IPS-15b (cell line): Measurements from ENCODE around the gene NDUFS5.

Experiments used
- H3K27me3 ChIP-seq: one replicate; pipeline ENCODE4 v1.6.1; 2013; ENCODE audit warnings: low read length; ENCODE audit not compliant: control insufficient read depth, insufficient read depth
- H3K36me3 ChIP-seq: one replicate; pipeline ENCODE4 v1.6.1; 2013; ENCODE audit warnings: low read length; ENCODE audit not compliant: control insufficient read depth, insufficient read depth
- H3K4me1 ChIP-seq: one replicate; pipeline ENCODE4 v1.6.1; 2013; ENCODE audit warnings: mild to moderate bottlenecking, low read length; ENCODE audit not compliant: control insufficient read depth, insufficient read depth
- H3K4me3 ChIP-seq: one replicate; pipeline ENCODE4 v1.5.1; 2013; ENCODE audit warnings: low read depth, low read length
- H3K9ac ChIP-seq: one replicate; pipeline ENCODE4 v1.6.1; 2013; ENCODE audit warnings: low read depth, mild to moderate bottlenecking, low read length
- H3K9me3 ChIP-seq: one replicate; pipeline ENCODE4 v1.6.1; 2013; ENCODE audit warnings: mild to moderate bottlenecking, low read length; ENCODE audit not compliant: control insufficient read depth, insufficient read depth

The NDUFS5 gene

GRCh38 chr1:39021426-39021825 lies 4.7 kb upstream of the NDUFS5 start:
- Histone ChIP-seq H3K9ac (no peak overlapping the region), H3K4me1 (peaks cover 10% of the 10 kb centered on the region), H3K9me3 (no peaks in the 10 kb centered on the region), H3K27me3 (no peaks in the 10 kb centered on the region), H3K36me3 (no peaks in the 10 kb centered on the region), H3K4me3 (no peak overlapping the region)

GRCh38 chr1:39023140-39023539 lies 3.0 kb upstream of the NDUFS5 start:
- no peaks in the 10 kb centered on the region for H3K27me3 ChIP-seq
- H3K9ac ChIP-seq = no peak overlapping the region
- H3K4me1 ChIP-seq = no peaks in the 10 kb centered on the region
- H3K36me3 ChIP-seq = no peaks in the 10 kb centered on the region
- H3K9me3 ChIP-seq = no peaks in the 10 kb centered on the region
- no peak overlapping the region for H3K4me3 ChIP-seq

GRCh38 chr1:39026866-39027507 lies 837 bp downstream of the NDUFS5 start:
- H3K4me1 ChIP-seq = no peaks in the 10 kb centered on the region
- H3K27me3 ChIP-seq = no peaks in the 10 kb centered on the region
- H3K36me3 ChIP-seq = peaks cover 3% of the 10 kb centered on the region
- H3K9ac ChIP-seq = peak overlapping the region; percentile 94
- H3K9me3 ChIP-seq = no peaks in the 10 kb centered on the region
- H3K4me3 ChIP-seq = peak overlapping the region; percentile 69

GRCh38 chr1:39034114-39034654 lies 8.0 kb downstream of the NDUFS5 start:
- no peaks in the 10 kb centered on the region for H3K9me3 ChIP-seq
- H3K9ac ChIP-seq = no peak overlapping the region
- H3K4me3 ChIP-seq = no peak overlapping the region
- H3K36me3 ChIP-seq = peaks cover 21% of the 10 kb centered on the region
- no peaks in the 10 kb centered on the region for H3K27me3 ChIP-seq
- no peaks in the 10 kb centered on the region for H3K4me1 ChIP-seq

- Histone ChIP-seq H3K4me1 (no peaks in the 10 kb centered on the region), H3K9me3 (no peaks in the 10 kb centered on the region), H3K4me3 (no peak overlapping the region), H3K36me3 (peaks cover 21% of the 10 kb centered on the region), H3K9ac (no peak overlapping the region), H3K27me3 (no peaks in the 10 kb centered on the region)
These were observed 10.5 kb downstream of the NDUFS5 start for GRCh38 chr1:39036678-39037077.

- Histone ChIP-seq H3K4me1 (no peaks in the 10 kb centered on the region), H3K9ac (no peak overlapping the region), H3K36me3 (peaks cover 5% of the 10 kb centered on the region)
These were observed 17.4 kb downstream of the NDUFS5 start for GRCh38 chr1:39043513-39043912.

GRCh38 chr1:39044762-39045161 lies 18.6 kb downstream of the NDUFS5 start:
- Histone ChIP-seq H3K4me3 (no peak overlapping the region), H3K36me3 (peaks cover 5% of the 10 kb centered on the region), H3K9ac (no peak overlapping the region), H3K27me3 (no peaks in the 10 kb centered on the region), H3K9me3 (no peaks in the 10 kb centered on the region), H3K4me1 (no peaks in the 10 kb centered on the region)

More at GRCh38 chr1:39043513-39043912, 17.4 kb downstream of the NDUFS5 start:
- Histone ChIP-seq H3K4me3 (no peak overlapping the region), H3K27me3 (no peaks in the 10 kb centered on the region), H3K9me3 (no peaks in the 10 kb centered on the region)

GRCh38 chr1:39045231-39045630 lies 19.1 kb downstream of the NDUFS5 start:
- no peak overlapping the region for H3K9ac ChIP-seq
- no peak overlapping the region for H3K4me3 ChIP-seq
- H3K36me3 ChIP-seq = peaks cover 5% of the 10 kb centered on the region
- H3K27me3 ChIP-seq = no peaks in the 10 kb centered on the region
- H3K4me1 ChIP-seq = no peaks in the 10 kb centered on the region
- no peaks in the 10 kb centered on the region for H3K9me3 ChIP-seq

- no peak overlapping the region for H3K4me3 ChIP-seq
- peaks cover 1% of the 10 kb centered on the region for H3K36me3 ChIP-seq
- H3K9ac ChIP-seq = no peak overlapping the region
- H3K4me1 ChIP-seq = no peaks in the 10 kb centered on the region
- no peaks in the 10 kb centered on the region for H3K9me3 ChIP-seq
- H3K27me3 ChIP-seq = no peaks in the 10 kb centered on the region
These were observed 20.6 kb downstream of the NDUFS5 start for GRCh38 chr1:39046613-39047210.

- no peaks in the 10 kb centered on the region for H3K9me3 ChIP-seq
- no peaks in the 10 kb centered on the region for H3K36me3 ChIP-seq
- H3K9ac ChIP-seq = no peak overlapping the region
- H3K4me1 ChIP-seq = peaks cover 7% of the 10 kb centered on the region
- no peaks in the 10 kb centered on the region for H3K27me3 ChIP-seq
- no peak overlapping the region for H3K4me3 ChIP-seq
These were observed 21.5 kb downstream of the NDUFS5 start for GRCh38 chr1:39047374-39048229.

- no peak overlapping the region for H3K9ac ChIP-seq
These were observed 22.7 kb downstream of the NDUFS5 start for GRCh38 chr1:39048745-39049370.

More at GRCh38 chr1:39048745-39049370, 22.7 kb downstream of the NDUFS5 start:
- H3K4me3 ChIP-seq = no peak overlapping the region
- no peaks in the 10 kb centered on the region for H3K27me3 ChIP-seq
- H3K9me3 ChIP-seq = no peaks in the 10 kb centered on the region
- H3K36me3 ChIP-seq = no peaks in the 10 kb centered on the region
- H3K4me1 ChIP-seq = peaks cover 7% of the 10 kb centered on the region
